ENCODE measurements around the gene PDZD2.

The PDZD2 gene

DNA sequence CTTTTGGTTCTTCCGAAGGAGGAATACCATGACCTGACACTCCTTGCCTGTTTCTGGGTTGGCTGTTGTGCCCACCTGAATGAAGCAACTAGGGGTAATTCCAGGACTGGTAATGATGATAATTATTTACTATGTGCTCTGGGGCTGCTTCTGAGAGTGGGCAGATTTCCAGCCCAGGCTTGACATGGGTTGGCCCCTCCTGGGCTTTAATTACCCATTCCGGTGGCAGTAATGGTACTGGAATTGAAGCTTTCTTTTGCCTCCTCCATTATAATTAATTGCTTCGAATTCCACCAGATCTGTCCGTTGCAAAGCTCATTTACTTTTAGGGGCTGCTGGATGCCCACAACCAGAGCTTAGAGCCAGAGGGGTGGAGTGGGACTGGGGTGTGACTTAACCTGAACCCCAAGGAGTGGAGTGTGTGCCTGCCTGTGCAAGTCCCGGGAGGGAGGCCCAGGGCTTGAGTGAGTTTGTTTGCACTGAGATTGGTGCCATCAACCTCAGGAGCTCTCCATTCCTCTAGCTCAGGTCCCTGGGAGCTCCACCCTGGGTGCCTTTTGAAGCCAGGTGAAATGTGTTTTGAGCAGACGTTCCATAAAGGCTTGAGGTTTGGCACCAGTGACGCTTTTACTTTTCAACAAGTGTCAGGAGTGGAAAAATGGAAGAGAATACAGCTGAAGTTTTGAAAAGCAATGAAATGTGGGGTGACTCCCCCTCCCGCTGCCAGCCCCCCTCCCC lies 214.6 kb downstream of the PDZD2 start:
- no peaks in the 10 kb centered on the region for H3K79me2 ChIP-seq (ENCODE audit: insufficient read depth, low read length)
- H2AFZ ChIP-seq (ENCODE audit: low read depth, low read length), result no peak overlapping the region
- DNase-seq, result no peak
- H3K9ac ChIP-seq (ENCODE audit: low read depth, low read length), result no peak overlapping the region
- no peak for ATAC-seq (ENCODE audit: insufficient read depth, low read depth)
- H3K9me3 ChIP-seq (ENCODE audit: insufficient read depth, low read length, severe bottlenecking), result no peaks in the 10 kb centered on the region
- no peaks in the 10 kb centered on the region for H3K27me3 ChIP-seq (ENCODE audit: insufficient read depth, low read length, poor library complexity)
- TF ChIP-seq, protein P1, sequence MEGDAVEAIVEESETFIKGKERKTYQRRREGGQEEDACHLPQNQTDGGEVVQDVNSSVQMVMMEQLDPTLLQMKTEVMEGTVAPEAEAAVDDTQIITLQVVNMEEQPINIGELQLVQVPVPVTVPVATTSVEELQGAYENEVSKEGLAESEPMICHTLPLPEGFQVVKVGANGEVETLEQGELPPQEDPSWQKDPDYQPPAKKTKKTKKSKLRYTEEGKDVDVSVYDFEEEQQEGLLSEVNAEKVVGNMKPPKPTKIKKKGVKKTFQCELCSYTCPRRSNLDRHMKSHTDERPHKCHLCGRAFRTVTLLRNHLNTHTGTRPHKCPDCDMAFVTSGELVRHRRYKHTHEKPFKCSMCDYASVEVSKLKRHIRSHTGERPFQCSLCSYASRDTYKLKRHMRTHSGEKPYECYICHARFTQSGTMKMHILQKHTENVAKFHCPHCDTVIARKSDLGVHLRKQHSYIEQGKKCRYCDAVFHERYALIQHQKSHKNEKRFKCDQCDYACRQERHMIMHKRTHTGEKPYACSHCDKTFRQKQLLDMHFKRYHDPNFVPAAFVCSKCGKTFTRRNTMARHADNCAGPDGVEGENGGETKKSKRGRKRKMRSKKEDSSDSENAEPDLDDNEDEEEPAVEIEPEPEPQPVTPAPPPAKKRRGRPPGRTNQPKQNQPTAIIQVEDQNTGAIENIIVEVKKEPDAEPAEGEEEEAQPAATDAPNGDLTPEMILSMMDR (IDR thresholded peaks at IDR 0.05; ENCODE audit: borderline replicate concordance, extremely low read depth, low read length, poor library complexity, severe bottlenecking), result no peak
- TF ChIP-seq EZH2 (IDR thresholded peaks at IDR 0.05; ENCODE audit: borderline replicate concordance, low read depth, low read length, severe bottlenecking), result no peak
- no peak overlapping the region for H3K27ac ChIP-seq (ENCODE audit: low read length)
- no peaks in the 10 kb centered on the region for H4K20me1 ChIP-seq (ENCODE audit: insufficient read depth, low read length)
- H3K4me1 ChIP-seq (ENCODE audit: insufficient read depth, low read length), result no peaks in the 10 kb centered on the region
- H3K36me3 ChIP-seq (ENCODE audit: insufficient read depth, low read length), result no peaks in the 10 kb centered on the region
- no peak overlapping the region for H3K4me3 ChIP-seq (ENCODE audit: low read depth in 1 of 2, low read length in 2 of 2)
- no peak overlapping the region for H3K4me2 ChIP-seq (ENCODE audit: insufficient read depth, low read length)

DNA sequence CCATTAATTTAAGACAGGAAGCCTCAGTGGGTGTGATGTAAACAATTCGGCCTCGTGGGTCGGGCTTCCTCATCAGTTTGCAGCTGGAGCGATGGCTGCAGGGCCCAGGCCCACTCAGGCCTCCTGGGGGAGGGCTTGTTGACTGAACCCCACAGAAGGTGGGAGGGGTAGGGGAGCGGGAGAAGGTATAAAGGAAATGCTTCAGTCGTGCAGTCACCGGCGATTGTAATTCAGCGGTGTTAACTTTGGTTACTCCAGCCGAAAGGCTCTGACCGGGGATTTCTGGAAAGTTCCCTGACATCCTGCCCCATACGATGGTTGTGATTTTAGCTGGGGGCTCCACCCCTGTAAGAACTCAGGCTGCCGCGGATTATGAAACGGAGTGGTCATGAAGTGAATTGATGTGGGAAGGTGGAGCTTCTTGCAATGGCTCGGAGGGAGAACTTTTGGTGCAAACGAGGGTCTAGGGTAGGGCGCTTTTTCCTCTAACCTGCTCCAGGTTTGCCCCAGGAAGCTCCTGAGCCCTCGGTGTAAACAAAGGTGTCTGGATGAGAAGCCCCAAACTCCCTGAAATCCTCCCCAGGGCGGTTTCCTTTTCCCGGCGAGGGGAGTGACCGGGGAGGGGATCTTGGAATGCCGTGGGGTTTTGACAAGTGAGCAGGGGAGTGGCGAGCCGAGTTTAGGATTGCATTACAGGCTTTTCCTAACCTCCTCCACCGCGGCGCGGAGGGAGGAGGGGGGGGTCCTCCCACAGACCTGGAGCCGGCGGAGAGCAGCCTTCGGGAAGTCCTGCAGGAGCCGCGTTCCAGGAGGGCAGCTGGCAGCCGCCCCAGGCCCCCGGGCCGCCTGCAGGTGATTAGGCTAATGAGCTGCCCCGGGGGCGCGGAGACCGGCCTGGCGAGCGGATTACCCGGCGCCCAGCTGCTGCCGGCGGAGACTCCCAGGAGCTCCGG lies 215.5 kb downstream of the PDZD2 start:
- Histone ChIP-seq H2AFZ (ENCODE audit: low read depth, low read length) (no peak overlapping the region), H3K79me2 (ENCODE audit: insufficient read depth, low read length) (no peaks in the 10 kb centered on the region), H3K9ac (ENCODE audit: low read depth, low read length) (no peak overlapping the region), H3K4me3 (ENCODE audit: low read depth in 1 of 2, low read length in 2 of 2) (no peak overlapping the region), H4K20me1 (ENCODE audit: insufficient read depth, low read length) (no peaks in the 10 kb centered on the region), H3K27me3 (ENCODE audit: insufficient read depth, low read length, poor library complexity) (no peaks in the 10 kb centered on the region), H3K36me3 (ENCODE audit: insufficient read depth, low read length) (no peaks in the 10 kb centered on the region), H3K27ac (ENCODE audit: low read length) (no peak overlapping the region), H3K4me2 (ENCODE audit: insufficient read depth, low read length) (no peak overlapping the region), H3K9me3 (ENCODE audit: insufficient read depth, low read length, severe bottlenecking) (peaks cover 6% of the 10 kb centered on the region), H3K4me1 (ENCODE audit: insufficient read depth, low read length) (no peaks in the 10 kb centered on the region)
- DNase-seq (no peak), ATAC-seq (ENCODE audit: insufficient read depth, low read depth) (no peak)
- TF ChIP-seq EZH2 (IDR thresholded peaks at IDR 0.05; ENCODE audit: borderline replicate concordance, low read depth, low read length, severe bottlenecking), result no peak
- TF ChIP-seq, protein P1 (IDR thresholded peaks at IDR 0.05; ENCODE audit: borderline replicate concordance, extremely low read depth, low read length, poor library complexity, severe bottlenecking), result no peak

DNA sequence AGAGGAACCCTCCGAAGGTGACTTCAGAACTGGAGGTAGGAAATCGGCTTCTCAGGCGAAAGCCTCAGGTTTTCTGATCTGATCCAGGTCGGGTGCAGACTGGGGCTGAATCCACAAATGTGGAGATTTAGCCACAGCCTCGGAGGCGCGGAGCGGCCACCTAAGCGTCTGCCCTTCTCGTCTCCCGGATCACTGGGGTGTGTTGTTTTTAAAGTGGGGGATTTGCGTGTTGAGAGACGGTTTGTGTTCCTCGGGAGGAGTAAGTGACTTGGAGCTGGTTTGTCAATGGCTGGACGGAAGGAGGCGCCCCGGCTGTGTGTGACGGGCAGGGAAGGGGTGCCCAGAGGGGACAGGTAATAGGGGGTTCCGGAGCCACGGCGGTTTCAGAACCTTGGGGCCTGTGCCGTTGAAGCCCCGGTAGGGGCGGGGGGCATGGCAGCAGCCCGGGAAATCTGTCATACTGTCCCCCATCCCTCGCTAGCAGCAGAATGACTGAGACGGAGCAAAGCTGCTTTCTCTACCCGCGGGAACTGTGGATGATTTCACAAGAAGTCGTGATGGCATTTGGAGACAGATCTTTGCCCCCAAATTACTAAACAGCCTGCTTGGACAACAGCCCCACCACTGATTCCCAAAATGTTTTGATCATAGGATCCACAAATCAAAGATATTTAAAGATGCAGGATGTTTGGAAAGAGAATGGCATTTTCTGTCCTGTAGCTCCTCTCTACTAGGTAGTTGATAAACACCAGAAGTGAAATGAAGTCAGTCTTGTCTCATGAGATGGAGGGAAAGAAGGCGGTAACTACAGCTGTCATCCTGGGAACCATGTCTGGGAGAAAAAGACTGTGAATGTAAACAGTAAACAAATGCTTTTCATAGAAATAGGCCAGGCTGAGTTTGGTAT lies 216.5 kb downstream of the PDZD2 start:
- no peaks in the 10 kb centered on the region for H3K4me1 ChIP-seq (ENCODE audit: insufficient read depth, low read length)
- no peak for DNase-seq
- TF ChIP-seq, protein P1 (IDR thresholded peaks at IDR 0.05; ENCODE audit: borderline replicate concordance, extremely low read depth, low read length, poor library complexity, severe bottlenecking), result no peak
- no peak for TF ChIP-seq EZH2 (IDR thresholded peaks at IDR 0.05; ENCODE audit: borderline replicate concordance, low read depth, low read length, severe bottlenecking)
- H3K27ac ChIP-seq (ENCODE audit: low read length), result no peak overlapping the region
- no peaks in the 10 kb centered on the region for H4K20me1 ChIP-seq (ENCODE audit: insufficient read depth, low read length)
- H2AFZ ChIP-seq (ENCODE audit: low read depth, low read length), result no peak overlapping the region
- H3K9me3 ChIP-seq (ENCODE audit: insufficient read depth, low read length, severe bottlenecking), result peaks cover 15% of the 10 kb centered on the region
- no peak for ATAC-seq (ENCODE audit: insufficient read depth, low read depth)
- H3K36me3 ChIP-seq (ENCODE audit: insufficient read depth, low read length), result no peaks in the 10 kb centered on the region
- no peak overlapping the region for H3K4me2 ChIP-seq (ENCODE audit: insufficient read depth, low read length)
- H3K9ac ChIP-seq (ENCODE audit: low read depth, low read length), result no peak overlapping the region
- H3K27me3 ChIP-seq (ENCODE audit: insufficient read depth, low read length, poor library complexity), result no peaks in the 10 kb centered on the region
- H3K4me3 ChIP-seq (ENCODE audit: low read depth in 1 of 2, low read length in 2 of 2), result no peak overlapping the region
- H3K79me2 ChIP-seq (ENCODE audit: insufficient read depth, low read length), result no peaks in the 10 kb centered on the region
